SK-N-MC (cell line): ENCODE results near the gene PREPL.

Experiments
- EZH2 ChIP-seq: fragments of 200-600 bp; sonication (generic); IDR thresholded peaks from one replicate; pipeline ENCODE4 v1.6.1; 2017; ENCODE audit warnings: antibody characterized with exemption
- FOXP2 ChIP-seq: optimal IDR thresholded peaks from 2 replicates; pipeline ENCODE3; 2011; ENCODE audit warnings: mild to moderate bottlenecking, moderate library complexity; ENCODE audit not compliant: insufficient read depth; ENCODE audit errors: extremely low read length, control extremely low read depth
- POLR2AphosphoS5 ChIP-seq: IDR thresholded peaks from 2 replicates; pipeline ENCODE4 v1.6.1; 2012; ENCODE audit warnings: mild to moderate bottlenecking, low read depth, low read length, borderline replicate concordance

GRCh38 chr2:44351088-44351487 is 10.2 kb downstream of the PREPL start:
- TF ChIP-seq EZH2 (no peak), POLR2AphosphoS5 (no peak), FOXP2 (no peak)
